SK-N-SH treated with all-trans-retinoic acid at 6 μM for 48 hours (cell line): ENCODE measurements around the gene HYAL4.

Source experiments
- ATAC-seq: fragments of 200-7000 bp; cut with Tn5 transposase; 3 replicates; pipeline ENCODE4 v1.9.1; 2020; ENCODE audit warnings: mild to moderate bottlenecking, moderate library complexity
- ARNTL ChIP-seq: fragments of 450-650 bp; formaldehyde crosslinking; IDR thresholded peaks from 2 replicates; pipeline ENCODE4 v1.5.0; 2020; ENCODE audit warnings: low read depth, mild to moderate bottlenecking, moderate library complexity, borderline replicate concordance
- CREB5 ChIP-seq: fragments of 250-450 bp; sonication (Bioruptor Pico); IDR thresholded peaks from 2 replicates; pipeline ENCODE4 v1.5.1; 2020; ENCODE audit warnings: low read depth, mild to moderate bottlenecking, moderate library complexity
- CSDC2 ChIP-seq: fragments of 250-450 bp; sonication (Bioruptor Pico); IDR thresholded peaks from 2 replicates; pipeline ENCODE4 v1.5.0; 2020; ENCODE audit warnings: mild to moderate bottlenecking, moderate library complexity
- ESRRG ChIP-seq: fragments of 250-450 bp; sonication (Bioruptor Pico); IDR thresholded peaks from 2 replicates; pipeline ENCODE4 v1.6.1; 2021; ENCODE audit warnings: mild to moderate bottlenecking
- GLIS3 ChIP-seq: fragments of 250-450 bp; sonication (Bioruptor Pico); IDR thresholded peaks from 2 replicates; pipeline ENCODE4 v1.5.0; 2020; ENCODE audit warnings: mild to moderate bottlenecking, moderate library complexity
- ISL1 ChIP-seq: fragments of 250-450 bp; sonication (Bioruptor Pico); IDR thresholded peaks from 2 replicates; pipeline ENCODE4 v2.1.2; 2022; ENCODE audit warnings: mild to moderate bottlenecking, moderate library complexity
- OSR1 ChIP-seq: fragments of 250-450 bp; sonication (Bioruptor Pico); IDR thresholded peaks from 2 replicates; pipeline ENCODE4 v1.8.0; 2022; ENCODE audit warnings: moderate library complexity, mild to moderate bottlenecking, inconsistent platforms
- POU6F1 ChIP-seq: fragments of 250-450 bp; sonication (Bioruptor Pico); IDR thresholded peaks from 2 replicates; pipeline ENCODE4 v1.8.0; 2021; ENCODE audit warnings: low read depth, mild to moderate bottlenecking, moderate library complexity, borderline replicate concordance
- PPARA ChIP-seq: fragments of 250-450 bp; sonication (Bioruptor Pico); IDR thresholded peaks from 2 replicates; pipeline ENCODE4 v1.5.0; 2020; ENCODE audit warnings: mild to moderate bottlenecking, borderline replicate concordance
- RARB ChIP-seq: fragments of 250-450 bp; sonication (Bioruptor Pico); IDR thresholded peaks from 2 replicates; pipeline ENCODE4 v1.8.0; 2021; ENCODE audit warnings: mild to moderate bottlenecking, moderate library complexity
- SNAI2 ChIP-seq: fragments of 250-450 bp; sonication (Bioruptor Pico); IDR thresholded peaks from 2 replicates; pipeline ENCODE4 v1.5.0; 2020; ENCODE audit warnings: mild to moderate bottlenecking, moderate library complexity
- TCF4 ChIP-seq: fragments of 250-450 bp; sonication (Bioruptor Pico); IDR thresholded peaks from 2 replicates; pipeline ENCODE4 v1.8.0; 2021; ENCODE audit warnings: mild to moderate bottlenecking, moderate library complexity, borderline replicate concordance
- TOX ChIP-seq: fragments of 250-450 bp; sonication (Bioruptor Pico); IDR thresholded peaks from 2 replicates; pipeline ENCODE4 v1.8.0; 2021; ENCODE audit warnings: mild to moderate bottlenecking, moderate library complexity, borderline replicate concordance
- ZC3H10 ChIP-seq: fragments of 250-450 bp; sonication (Bioruptor Pico); IDR thresholded peaks from 2 replicates; pipeline ENCODE4 v1.5.1; 2021; ENCODE audit warnings: mild to moderate bottlenecking, moderate library complexity
- ZFP30 ChIP-seq: fragments of 450-650 bp; formaldehyde crosslinking; IDR thresholded peaks from 2 replicates; pipeline ENCODE4 v1.5.0; 2022; ENCODE audit warnings: mild to moderate bottlenecking, moderate library complexity
- ZNF565 ChIP-seq: fragments of 450-650 bp; formaldehyde crosslinking; conservative IDR thresholded peaks from 2 replicates; pipeline ENCODE4 v1.5.0; 2020; ENCODE audit warnings: low read depth, mild to moderate bottlenecking, moderate library complexity
- ZNF8 ChIP-seq: fragments of 450-650 bp; formaldehyde crosslinking; IDR thresholded peaks from 2 replicates; pipeline ENCODE4 v1.5.0; 2020; ENCODE audit warnings: mild to moderate bottlenecking, moderate library complexity

HYAL4 gene

GRCh38 chr7:123867225-123867624 lies 22.3 kb downstream of the HYAL4 start:
- ATAC-seq = no peak
- no peak for TF ChIP-seq ESRRG (CRISPR knock-in tag)
- TF ChIP-seq OSR1 (CRISPR knock-in tag) = no peak
- no peak for TF ChIP-seq SNAI2 (CRISPR knock-in tag)
- no peak for TF ChIP-seq ARNTL (CRISPR knock-in tag)
- no peak for TF ChIP-seq PPARA

- peak; percentile 91 for ATAC-seq
- TF ChIP-seq TOX (CRISPR knock-in tag) (no peak), ZNF8 (no peak), TCF4 (no peak), POU6F1 (CRISPR knock-in tag) (no peak), RARB (CRISPR knock-in tag) (no peak), OSR1 (CRISPR knock-in tag) (no peak), CSDC2 (CRISPR knock-in tag) (no peak)
Measured at GRCh38 chr7:123871998-123872867, 27.3 kb downstream of the HYAL4 start.

GRCh38 chr7:123872908-123873307 lies 27.9 kb downstream of the HYAL4 start:
- ATAC-seq = peak; percentile 21; the same call in 1 of the 3 replicates
- no peak for TF ChIP-seq CSDC2 (CRISPR knock-in tag)
- TF ChIP-seq CREB5 (CRISPR knock-in tag) = no peak

GRCh38 chr7:123876557-123877256 lies 31.7 kb downstream of the HYAL4 start:
- TF ChIP-seq ISL1 (CRISPR knock-in tag) = peak; percentile 56; the same call in 1 of the 2 replicates
- TF ChIP-seq OSR1 (CRISPR knock-in tag) = no peak
- no peak for ATAC-seq

- no peak for ATAC-seq
- no peak for TF ChIP-seq ZFP30 (CRISPR knock-in tag)
- TF ChIP-seq ISL1 (CRISPR knock-in tag) = peak; percentile 24; the same call in 1 of the 2 replicates
Measured at GRCh38 chr7:123879628-123880027, 34.7 kb downstream of the HYAL4 start.

- TF ChIP-seq ZNF8 (no peak), ISL1 (CRISPR knock-in tag) (no peak), ZC3H10 (CRISPR knock-in tag) (no peak), POU6F1 (CRISPR knock-in tag) (no peak), CREB5 (CRISPR knock-in tag) (no peak), PPARA (no peak), SNAI2 (CRISPR knock-in tag) (no peak), GLIS3 (CRISPR knock-in tag) (no peak), ESRRG (CRISPR knock-in tag) (no peak), OSR1 (CRISPR knock-in tag) (no peak), RARB (CRISPR knock-in tag) (no peak), ZNF565 (CRISPR knock-in tag) (no peak)
- ATAC-seq = no peak
Measured at GRCh38 chr7:123881300-123881699, 36.3 kb downstream of the HYAL4 start.
